ENCODE measurements around the gene ELF3.
"Not testable (repeated sequence)": the region's sequence is repeated elsewhere in the genome, so short reads cannot be mapped to it uniquely, and the experiment has no call there.

ELF3 gene

GRCh38 chr1:202007805-202008489 is 2.4 kb upstream of the ELF3 start:
- no peak for DNase-seq (ENCODE audit: low read depth)

GRCh38 chr1:202009326-202010179 is 834 bp upstream of the ELF3 start:
- no peak for DNase-seq (ENCODE audit: low read depth)

- DNase-seq (ENCODE audit: low read depth), result no peak
Observed at GRCh38 chr1:202011994-202012393, 1.6 kb downstream of the ELF3 start.

GRCh38 chr1:202012544-202013478 is 2.4 kb downstream of the ELF3 start:
- DNase-seq (ENCODE audit: low read depth), result no peak

GRCh38 chr1:202013603-202014002 is 3.2 kb downstream of the ELF3 start:
- no peak for DNase-seq (ENCODE audit: low read depth)

GRCh38 chr1:202014060-202014459 is 3.7 kb downstream of the ELF3 start:
- no peak for DNase-seq (ENCODE audit: low read depth)

- DNase-seq (ENCODE audit: low read depth), result no peak
Observed at GRCh38 chr1:202014915-202015661, 4.7 kb downstream of the ELF3 start.

GRCh38 chr1:202015662-202015937 is 5.2 kb downstream of the ELF3 start:
- DNase-seq (ENCODE audit: low read depth), result no peak

- DNase-seq (ENCODE audit: low read depth), result no peak
Observed at GRCh38 chr1:202016022-202016810, 5.8 kb downstream of the ELF3 start.

GRCh38 chr1:202016811-202017748 is 6.7 kb downstream of the ELF3 start:
- no peak for DNase-seq (ENCODE audit: low read depth)

GRCh38 chr1:202017749-202018467 is 7.5 kb downstream of the ELF3 start:
- no peak for DNase-seq (ENCODE audit: low read depth)

- DNase-seq (ENCODE audit: low read depth), result no peak
Observed at GRCh38 chr1:202018468-202019234, 8.3 kb downstream of the ELF3 start.

GRCh38 chr1:202019235-202019558 is 8.8 kb downstream of the ELF3 start:
- not testable (repeated sequence) for DNase-seq (ENCODE audit: low read depth)

- DNase-seq (ENCODE audit: low read depth), result no peak
Observed at GRCh38 chr1:202023001-202023433, 12.6 kb downstream of the ELF3 start.

- peak; percentile 55 for DNase-seq (ENCODE audit: low read depth)
Observed at GRCh38 chr1:202029171-202029665, 18.8 kb downstream of the ELF3 start.

GRCh38 chr1:202029727-202030126 is 19.3 kb downstream of the ELF3 start:
- DNase-seq (ENCODE audit: low read depth), result no peak

GRCh38 chr1:202031796-202032195 is 21.4 kb downstream of the ELF3 start:
- DNase-seq (ENCODE audit: low read depth), result no peak

GRCh38 chr1:202034149-202034682 is 23.8 kb downstream of the ELF3 start:
- no peak for DNase-seq (ENCODE audit: low read depth)
